ENCODE results near the gene SLX4IP.

SLX4IP gene

GRCh38 chr20:10398834-10399369 lies 36.2 kb upstream of the SLX4IP start:
- TF ChIP-seq REST (IDR thresholded peaks at IDR 0.05; ENCODE audit: insufficient read depth in 1 of 2, low read depth in 2 of 2, low read length in 2 of 2), result no peak
- TF ChIP-seq POLR2AphosphoS5 (IDR thresholded peaks at IDR 0.05; ENCODE audit: low read depth, low read length), result no peak
- TF ChIP-seq TAF1 (IDR thresholded peaks at IDR 0.05; ENCODE audit: borderline replicate concordance, insufficient read depth, low read length), result no peak
- TF ChIP-seq SIN3A (IDR thresholded peaks at IDR 0.05; ENCODE audit: borderline replicate concordance, insufficient read depth, low read length), result no peak
- TF ChIP-seq FOXP2 (optimal IDR thresholded peaks at IDR 0.05; ENCODE audit: borderline replicate concordance, extremely low read depth, extremely low read length, insufficient read depth), result no peak

GRCh38 chr20:10402938-10403608 lies 32.0 kb upstream of the SLX4IP start:
- TF ChIP-seq TAF1 (IDR thresholded peaks at IDR 0.05; ENCODE audit: borderline replicate concordance, insufficient read depth, low read length) (no peak), REST (IDR thresholded peaks at IDR 0.05; ENCODE audit: insufficient read depth in 1 of 2, low read depth in 2 of 2, low read length in 2 of 2) (no peak), FOXP2 (optimal IDR thresholded peaks at IDR 0.05; ENCODE audit: borderline replicate concordance, extremely low read depth, extremely low read length, insufficient read depth) (no peak), POLR2AphosphoS5 (IDR thresholded peaks at IDR 0.05; ENCODE audit: low read depth, low read length) (no peak), SIN3A (IDR thresholded peaks at IDR 0.05; ENCODE audit: borderline replicate concordance, insufficient read depth, low read length) (no peak)

GRCh38 chr20:10404023-10404628 lies 31.0 kb upstream of the SLX4IP start:
- TF ChIP-seq POLR2AphosphoS5 (IDR thresholded peaks at IDR 0.05; ENCODE audit: low read depth, low read length) (no peak), SIN3A (IDR thresholded peaks at IDR 0.05; ENCODE audit: borderline replicate concordance, insufficient read depth, low read length) (no peak), FOXP2 (optimal IDR thresholded peaks at IDR 0.05; ENCODE audit: borderline replicate concordance, extremely low read depth, extremely low read length, insufficient read depth) (no peak), REST (IDR thresholded peaks at IDR 0.05; ENCODE audit: insufficient read depth in 1 of 2, low read depth in 2 of 2, low read length in 2 of 2) (no peak), TAF1 (IDR thresholded peaks at IDR 0.05; ENCODE audit: borderline replicate concordance, insufficient read depth, low read length) (no peak)

GRCh38 chr20:10404959-10405530 lies 30.1 kb upstream of the SLX4IP start:
- TF ChIP-seq REST (IDR thresholded peaks at IDR 0.05; ENCODE audit: insufficient read depth in 1 of 2, low read depth in 2 of 2, low read length in 2 of 2) (no peak), SIN3A (IDR thresholded peaks at IDR 0.05; ENCODE audit: borderline replicate concordance, insufficient read depth, low read length) (no peak), POLR2AphosphoS5 (IDR thresholded peaks at IDR 0.05; ENCODE audit: low read depth, low read length) (no peak), FOXP2 (optimal IDR thresholded peaks at IDR 0.05; ENCODE audit: borderline replicate concordance, extremely low read depth, extremely low read length, insufficient read depth) (no peak), TAF1 (IDR thresholded peaks at IDR 0.05; ENCODE audit: borderline replicate concordance, insufficient read depth, low read length) (no peak)

Data from PFSK-1 (cell line).